ENCODE results near the gene FOLR2. TPM values are rescaled to one million over a fixed set of nuclear protein-coding genes. Genes with fewer than 3 reads are reported as not detected.

Gene FOLR2
- total RNA-seq, 1 donor from 2014 or later: not detected

DNA sequence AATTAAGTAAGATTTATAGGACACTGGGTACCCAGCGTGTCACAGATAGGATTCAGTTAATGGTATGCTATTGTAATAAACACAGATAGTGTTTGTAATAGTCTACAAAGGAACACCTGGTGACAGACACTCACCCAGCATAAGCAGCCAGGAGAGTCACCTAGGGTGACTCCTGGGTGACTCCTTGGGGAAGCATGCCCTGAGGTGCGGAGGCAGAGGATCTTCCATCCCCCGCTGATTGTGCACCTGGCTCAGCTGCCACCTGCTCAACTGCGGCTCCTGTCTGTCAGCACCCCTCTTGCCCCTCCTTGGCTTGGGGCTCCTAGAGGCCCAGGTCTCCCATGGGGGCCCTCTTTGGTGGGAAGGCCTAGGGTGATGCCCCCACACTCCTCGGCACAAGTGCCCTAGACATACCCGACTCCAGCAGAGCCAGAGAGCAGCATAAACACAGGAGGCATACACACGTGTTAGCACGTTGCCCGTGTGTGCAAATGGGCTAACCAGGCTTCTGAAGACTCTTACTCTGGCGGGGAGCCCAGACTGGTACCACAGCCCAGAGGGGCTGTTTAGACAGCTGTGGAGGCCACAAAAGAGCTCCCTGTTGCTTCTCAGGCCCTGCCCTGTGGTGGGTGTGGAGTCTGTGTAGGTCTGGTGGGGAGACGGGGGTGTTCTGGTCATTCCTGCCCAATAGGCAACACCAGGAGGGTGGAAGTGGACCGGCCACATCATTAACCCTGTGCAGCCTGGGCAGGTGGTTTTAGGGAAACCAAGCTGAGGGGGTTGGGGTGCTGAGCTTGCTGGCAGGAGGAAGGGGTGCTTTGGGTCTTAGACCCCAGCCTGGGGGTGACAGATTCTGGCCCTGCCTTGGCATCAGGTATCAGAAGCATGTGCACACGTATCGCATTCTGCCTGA is 11.0 kb downstream of the FOLR2 start:
- Mint-ChIP-seq H3K9me3 (no peaks in the 10 kb centered on the region), H3K4me1 (peaks cover 26% of the 10 kb centered on the region), H3K4me3 (peak overlapping the region; percentile 96), H3K27me3 (ENCODE audit: low read depth) (no peaks in the 10 kb centered on the region), H3K27ac (ENCODE audit: unreplicated experiment) (no peak overlapping the region), H3K36me3 (ENCODE audit: low read depth) (peaks cover 9% of the 10 kb centered on the region)
- no peak for DNase-seq (ENCODE audit: low read depth, low spot score)
- TF ChIP-seq, protein P1, sequence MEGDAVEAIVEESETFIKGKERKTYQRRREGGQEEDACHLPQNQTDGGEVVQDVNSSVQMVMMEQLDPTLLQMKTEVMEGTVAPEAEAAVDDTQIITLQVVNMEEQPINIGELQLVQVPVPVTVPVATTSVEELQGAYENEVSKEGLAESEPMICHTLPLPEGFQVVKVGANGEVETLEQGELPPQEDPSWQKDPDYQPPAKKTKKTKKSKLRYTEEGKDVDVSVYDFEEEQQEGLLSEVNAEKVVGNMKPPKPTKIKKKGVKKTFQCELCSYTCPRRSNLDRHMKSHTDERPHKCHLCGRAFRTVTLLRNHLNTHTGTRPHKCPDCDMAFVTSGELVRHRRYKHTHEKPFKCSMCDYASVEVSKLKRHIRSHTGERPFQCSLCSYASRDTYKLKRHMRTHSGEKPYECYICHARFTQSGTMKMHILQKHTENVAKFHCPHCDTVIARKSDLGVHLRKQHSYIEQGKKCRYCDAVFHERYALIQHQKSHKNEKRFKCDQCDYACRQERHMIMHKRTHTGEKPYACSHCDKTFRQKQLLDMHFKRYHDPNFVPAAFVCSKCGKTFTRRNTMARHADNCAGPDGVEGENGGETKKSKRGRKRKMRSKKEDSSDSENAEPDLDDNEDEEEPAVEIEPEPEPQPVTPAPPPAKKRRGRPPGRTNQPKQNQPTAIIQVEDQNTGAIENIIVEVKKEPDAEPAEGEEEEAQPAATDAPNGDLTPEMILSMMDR (conservative IDR thresholded peaks at IDR 0.05): no peak

GRCh38 chr11:72228229-72228843 is 11.7 kb downstream of the FOLR2 start:
- Mint-ChIP-seq H3K27ac (ENCODE audit: unreplicated experiment) (no peak overlapping the region), H3K4me3 (peak overlapping the region; percentile 67), H3K9me3 (no peaks in the 10 kb centered on the region), H3K27me3 (ENCODE audit: low read depth) (no peaks in the 10 kb centered on the region), H3K36me3 (ENCODE audit: low read depth) (peaks cover 9% of the 10 kb centered on the region), H3K4me1 (peaks cover 21% of the 10 kb centered on the region)
- no peak for DNase-seq (ENCODE audit: low read depth, low spot score)
- TF ChIP-seq, protein P1 (conservative IDR thresholded peaks at IDR 0.05): no peak

DNA sequence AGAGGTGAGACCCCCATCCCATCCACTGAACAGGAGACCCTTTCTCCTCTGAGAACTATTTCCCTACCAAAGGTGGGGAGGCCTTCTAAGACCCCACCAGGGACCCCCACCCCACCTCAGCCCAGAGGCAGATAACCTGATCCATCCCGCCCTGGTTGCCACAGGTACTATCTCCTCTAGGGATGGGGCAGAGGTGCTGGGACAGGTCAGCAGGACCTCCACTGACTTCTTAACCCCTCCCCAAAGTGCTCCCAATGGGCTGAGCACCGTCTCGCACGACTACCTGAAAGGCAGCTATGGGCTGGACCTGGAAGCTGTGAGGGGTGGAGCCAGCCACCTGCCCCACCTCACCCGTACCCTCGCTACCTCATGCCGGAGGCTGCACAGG is 12.2 kb downstream of the FOLR2 start:
- Mint-ChIP-seq H3K4me3 (peak overlapping the region; percentile 67), H3K9me3 (no peaks in the 10 kb centered on the region), H3K27ac (ENCODE audit: unreplicated experiment) (no peak overlapping the region), H3K27me3 (ENCODE audit: low read depth) (no peaks in the 10 kb centered on the region), H3K4me1 (peaks cover 21% of the 10 kb centered on the region), H3K36me3 (ENCODE audit: low read depth) (peaks cover 12% of the 10 kb centered on the region)
- no peak for DNase-seq (ENCODE audit: low read depth, low spot score)
- TF ChIP-seq, protein P1 (conservative IDR thresholded peaks at IDR 0.05): no peak

DNA sequence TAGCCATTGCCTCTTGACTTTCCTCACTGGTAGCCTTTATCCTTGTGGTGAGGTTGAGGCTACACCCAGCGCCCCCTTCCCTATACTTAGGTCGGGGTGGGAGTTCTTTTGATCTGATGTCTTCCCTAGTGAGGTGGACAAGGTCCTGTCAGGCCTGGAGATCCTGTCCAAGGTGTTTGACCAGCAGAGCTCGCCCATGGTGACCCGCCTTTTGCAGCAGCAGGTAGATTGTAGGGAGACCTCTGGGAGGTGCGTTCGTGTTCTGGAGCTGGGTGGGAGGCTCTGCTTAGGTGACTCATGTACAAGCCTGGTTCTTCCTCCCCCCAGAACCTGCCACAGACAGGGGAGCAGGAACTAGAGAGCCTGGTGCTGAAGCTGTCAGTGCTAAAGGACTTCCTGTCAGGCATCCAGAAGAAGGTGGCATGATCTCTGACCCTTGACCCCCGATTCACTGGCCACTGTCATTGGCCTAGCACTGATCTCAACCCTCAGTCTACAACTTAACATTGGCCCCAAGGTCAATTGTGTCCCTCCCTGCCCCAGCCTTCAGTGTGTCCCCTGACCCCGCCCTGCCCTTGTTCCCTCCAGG is 12.8 kb downstream of the FOLR2 start:
- Mint-ChIP-seq H3K4me1 (peaks cover 23% of the 10 kb centered on the region), H3K4me3 (peak overlapping the region; percentile 67), H3K36me3 (ENCODE audit: low read depth) (peaks cover 12% of the 10 kb centered on the region), H3K27ac (ENCODE audit: unreplicated experiment) (no peak overlapping the region), H3K27me3 (ENCODE audit: low read depth) (no peaks in the 10 kb centered on the region), H3K9me3 (no peaks in the 10 kb centered on the region)
- DNase-seq (ENCODE audit: low read depth, low spot score): no peak
- TF ChIP-seq, protein P1 (conservative IDR thresholded peaks at IDR 0.05): no peak

DNA sequence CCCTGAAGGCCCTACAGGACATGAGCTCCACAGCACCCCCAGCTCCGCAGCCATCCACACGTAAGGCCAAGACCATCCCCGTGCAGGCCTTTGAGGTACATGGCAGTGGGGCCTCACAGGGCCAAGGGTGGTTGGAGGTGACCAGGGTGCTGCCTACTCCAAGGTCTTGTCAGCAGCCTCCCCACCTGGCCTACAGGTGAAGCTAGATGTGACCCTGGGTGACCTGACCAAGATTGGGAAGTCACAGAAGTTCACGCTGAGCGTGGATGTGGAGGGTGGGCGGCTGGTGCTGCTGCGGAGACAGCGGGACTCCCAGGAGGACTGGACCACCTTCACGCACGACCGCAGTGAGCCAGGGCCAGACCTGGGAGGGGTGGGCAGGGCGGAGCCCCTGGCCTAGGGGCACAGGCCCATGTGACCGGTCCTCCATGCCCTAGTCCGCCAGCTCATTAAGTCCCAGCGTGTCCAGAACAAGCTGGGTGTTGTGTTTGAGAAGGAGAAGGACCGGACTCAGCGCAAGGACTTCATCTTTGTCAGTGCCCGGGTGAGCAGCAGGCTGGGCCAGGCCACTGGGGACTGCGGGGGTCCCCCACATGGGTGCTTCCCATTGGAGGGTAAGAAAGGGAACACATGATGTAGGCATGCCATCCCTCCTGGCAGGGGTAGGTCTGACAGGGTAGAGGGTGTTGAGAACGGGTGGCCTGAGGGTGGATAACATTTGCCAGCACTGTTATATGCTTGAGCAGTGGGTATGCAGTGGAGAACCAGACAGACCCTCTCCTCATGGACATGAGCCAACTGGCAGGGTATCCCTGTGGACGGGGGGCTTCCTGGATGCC is 13.6 kb downstream of the FOLR2 start:
- no peak for DNase-seq (ENCODE audit: low read depth, low spot score)
- Mint-ChIP-seq H3K4me3 (peak overlapping the region; percentile 9), H3K27ac (ENCODE audit: unreplicated experiment) (no peak overlapping the region), H3K27me3 (ENCODE audit: low read depth) (peaks cover 2% of the 10 kb centered on the region), H3K4me1 (peaks cover 27% of the 10 kb centered on the region), H3K9me3 (no peaks in the 10 kb centered on the region), H3K36me3 (ENCODE audit: low read depth) (peaks cover 12% of the 10 kb centered on the region)
- TF ChIP-seq, protein P1 (conservative IDR thresholded peaks at IDR 0.05): no peak

Data from neural crest cell (in vitro differentiated cells).